ENCODE results near the gene AHDC1.

AHDC1 gene

GRCh38 chr1:27609210-27609555, 5.2 kb upstream of the AHDC1 start:
- H3K79me2 ChIP-seq (ENCODE audit: low read length): no peaks in the 10 kb centered on the region
- DNase-seq: no peak
- H3K9ac ChIP-seq (ENCODE audit: low read length): no peak overlapping the region
- TF ChIP-seq EZH2phosphoT487 (IDR thresholded peaks at IDR 0.05; ENCODE audit: low read length): no peak
- TF ChIP-seq, protein P1, sequence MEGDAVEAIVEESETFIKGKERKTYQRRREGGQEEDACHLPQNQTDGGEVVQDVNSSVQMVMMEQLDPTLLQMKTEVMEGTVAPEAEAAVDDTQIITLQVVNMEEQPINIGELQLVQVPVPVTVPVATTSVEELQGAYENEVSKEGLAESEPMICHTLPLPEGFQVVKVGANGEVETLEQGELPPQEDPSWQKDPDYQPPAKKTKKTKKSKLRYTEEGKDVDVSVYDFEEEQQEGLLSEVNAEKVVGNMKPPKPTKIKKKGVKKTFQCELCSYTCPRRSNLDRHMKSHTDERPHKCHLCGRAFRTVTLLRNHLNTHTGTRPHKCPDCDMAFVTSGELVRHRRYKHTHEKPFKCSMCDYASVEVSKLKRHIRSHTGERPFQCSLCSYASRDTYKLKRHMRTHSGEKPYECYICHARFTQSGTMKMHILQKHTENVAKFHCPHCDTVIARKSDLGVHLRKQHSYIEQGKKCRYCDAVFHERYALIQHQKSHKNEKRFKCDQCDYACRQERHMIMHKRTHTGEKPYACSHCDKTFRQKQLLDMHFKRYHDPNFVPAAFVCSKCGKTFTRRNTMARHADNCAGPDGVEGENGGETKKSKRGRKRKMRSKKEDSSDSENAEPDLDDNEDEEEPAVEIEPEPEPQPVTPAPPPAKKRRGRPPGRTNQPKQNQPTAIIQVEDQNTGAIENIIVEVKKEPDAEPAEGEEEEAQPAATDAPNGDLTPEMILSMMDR (IDR thresholded peaks at IDR 0.05; ENCODE audit: low read length): no peak
- TF ChIP-seq EZH2 (optimal IDR thresholded peaks at IDR 0.05; ENCODE audit: low read depth, low read length): no peak
- no peaks in the 10 kb centered on the region for H3K4me1 ChIP-seq (ENCODE audit: low read length)
- H3K36me3 ChIP-seq (replicated peaks; ENCODE audit: insufficient read depth, low read length): no peaks in the 10 kb centered on the region
- no peaks in the 10 kb centered on the region for H3K9me3 ChIP-seq (replicated peaks; ENCODE audit: insufficient read depth, low read length)
- H3K4me3 ChIP-seq (ENCODE audit: low read length): no peak overlapping the region
- no peaks in the 10 kb centered on the region for H4K20me1 ChIP-seq (ENCODE audit: insufficient read depth, low read length)
- 0 out of 2 replicates have a peak, but pooled peaks cover 7% of the 10 kb centered on the region for H3K27me3 ChIP-seq (replicated peaks; ENCODE audit: insufficient read depth, low read length)
- no peak overlapping the region for H2AFZ ChIP-seq (ENCODE audit: low read length)
- H3K4me2 ChIP-seq (ENCODE audit: low read depth, low read length): no peak overlapping the region
- no peaks in the 10 kb centered on the region for H3K9me2 ChIP-seq (replicated peaks; ENCODE audit: insufficient read depth, low read length)
- H3F3A ChIP-seq (ENCODE audit: insufficient read depth, low read length): no peaks in the 10 kb centered on the region
- no peak overlapping the region for H3K27ac ChIP-seq (ENCODE audit: low read length)

DNA sequence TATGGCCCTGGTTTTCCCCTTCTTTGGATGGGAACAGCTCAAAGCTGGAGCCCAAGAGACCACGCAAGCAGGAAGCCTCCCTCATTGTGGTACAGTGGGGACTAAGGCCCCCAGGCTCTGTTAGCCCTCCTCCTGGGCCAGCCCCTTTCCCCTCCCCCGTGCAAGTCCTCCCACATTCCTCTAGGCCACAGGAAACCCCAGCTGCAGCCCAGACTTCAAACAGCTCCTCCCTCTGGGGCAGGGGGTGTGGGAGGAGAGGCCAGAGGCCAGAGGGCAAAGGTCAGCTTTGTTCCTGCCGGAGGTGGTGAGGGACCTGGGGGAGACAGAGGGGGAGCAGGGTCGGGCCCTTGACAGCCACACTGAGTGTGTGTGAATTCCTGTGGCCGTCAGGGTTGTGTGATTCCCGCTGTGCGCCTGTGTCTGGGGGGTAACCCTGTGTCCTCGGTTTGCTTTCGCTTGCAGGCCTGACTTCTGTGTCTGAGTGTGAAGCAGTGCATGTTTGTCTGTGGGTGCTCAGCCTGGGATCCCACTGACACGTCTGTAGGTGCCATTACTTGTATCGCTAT, 3.4 kb upstream of the AHDC1 start:
- 0 out of 2 replicates have a peak, but pooled peaks cover 7% of the 10 kb centered on the region for H3K27me3 ChIP-seq (replicated peaks; ENCODE audit: insufficient read depth, low read length)
- H3K27ac ChIP-seq (ENCODE audit: low read length): no peak overlapping the region
- no peaks in the 10 kb centered on the region for H3K79me2 ChIP-seq (ENCODE audit: low read length)
- no peak overlapping the region for H3K4me3 ChIP-seq (ENCODE audit: low read length)
- no peak for DNase-seq
- H3K36me3 ChIP-seq (replicated peaks; ENCODE audit: insufficient read depth, low read length): no peaks in the 10 kb centered on the region
- H3F3A ChIP-seq (ENCODE audit: insufficient read depth, low read length): no peaks in the 10 kb centered on the region
- no peaks in the 10 kb centered on the region for H3K9me3 ChIP-seq (replicated peaks; ENCODE audit: insufficient read depth, low read length)
- H3K4me1 ChIP-seq (ENCODE audit: low read length): no peaks in the 10 kb centered on the region
- no peaks in the 10 kb centered on the region for H3K9me2 ChIP-seq (replicated peaks; ENCODE audit: insufficient read depth, low read length)
- H4K20me1 ChIP-seq (ENCODE audit: insufficient read depth, low read length): no peaks in the 10 kb centered on the region
- no peak overlapping the region for H3K9ac ChIP-seq (ENCODE audit: low read length)
- TF ChIP-seq EZH2phosphoT487 (IDR thresholded peaks at IDR 0.05; ENCODE audit: low read length) (no peak), EZH2 (optimal IDR thresholded peaks at IDR 0.05; ENCODE audit: low read depth, low read length) (no peak)
- TF ChIP-seq, protein P1 (IDR thresholded peaks at IDR 0.05; ENCODE audit: low read length): no peak
- H3K4me2 ChIP-seq (ENCODE audit: low read depth, low read length): no peak overlapping the region
- no peak overlapping the region for H2AFZ ChIP-seq (ENCODE audit: low read length)

- no peak for TF ChIP-seq EZH2phosphoT487 (IDR thresholded peaks at IDR 0.05; ENCODE audit: low read length)
- no peak for TF ChIP-seq EZH2 (optimal IDR thresholded peaks at IDR 0.05; ENCODE audit: low read depth, low read length)
- TF ChIP-seq, protein P1 (IDR thresholded peaks at IDR 0.05; ENCODE audit: low read length): no peak
- no peaks in the 10 kb centered on the region for H3K4me1 ChIP-seq (ENCODE audit: low read length)
- 0 out of 2 replicates have a peak, but pooled peaks cover 7% of the 10 kb centered on the region for H3K27me3 ChIP-seq (replicated peaks; ENCODE audit: insufficient read depth, low read length)
- H3K27ac ChIP-seq (ENCODE audit: low read length): no peak overlapping the region
- no peaks in the 10 kb centered on the region for H4K20me1 ChIP-seq (ENCODE audit: insufficient read depth, low read length)
- H3K4me2 ChIP-seq (ENCODE audit: low read depth, low read length): no peak overlapping the region
- H3K79me2 ChIP-seq (ENCODE audit: low read length): no peaks in the 10 kb centered on the region
- no peaks in the 10 kb centered on the region for H3F3A ChIP-seq (ENCODE audit: insufficient read depth, low read length)
- DNase-seq: no peak
- H3K9me2 ChIP-seq (replicated peaks; ENCODE audit: insufficient read depth, low read length): no peaks in the 10 kb centered on the region
- H3K36me3 ChIP-seq (replicated peaks; ENCODE audit: insufficient read depth, low read length): no peaks in the 10 kb centered on the region
- H3K4me3 ChIP-seq (ENCODE audit: low read length): no peak overlapping the region
- H2AFZ ChIP-seq (ENCODE audit: low read length): no peak overlapping the region
- H3K9me3 ChIP-seq (replicated peaks; ENCODE audit: insufficient read depth, low read length): no peaks in the 10 kb centered on the region
- H3K9ac ChIP-seq (ENCODE audit: low read length): no peak overlapping the region
These were observed 2.8 kb upstream of the AHDC1 start for GRCh38 chr1:27606708-27607238.

All from MM.1S (cell line).